Type B pancreatic cell (in vitro differentiated cells): ENCODE results near the gene NFKBIE. TPM values are rescaled to one million over a fixed set of nuclear protein-coding genes. Genes with fewer than 3 reads are reported as not detected.

ENCODE experiments used
- DNase-seq: peaks from one replicate; pipeline ENCODE4 v3.0.0; 2021; ENCODE audit warnings: mixed read lengths; ENCODE audit not compliant: unreplicated experiment; ENCODE audit errors: extremely low spot score
- H3K27ac Mint-ChIP-seq: 2 replicates; pipeline ENCODE4 v1.8.0; 2021; ENCODE audit warnings: mild to moderate bottlenecking, mixed read lengths
- H3K27me3 Mint-ChIP-seq: 2 replicates; pipeline ENCODE4 v1.8.0; 2021; ENCODE audit warnings: mixed read lengths
- H3K36me3 Mint-ChIP-seq: 2 replicates; pipeline ENCODE4 v1.8.0; 2021; ENCODE audit warnings: mixed read lengths
- H3K4me1 Mint-ChIP-seq: one replicate; pipeline ENCODE4 v1.8.0; 2021; ENCODE audit warnings: mixed read lengths; ENCODE audit not compliant: unreplicated experiment
- H3K4me3 Mint-ChIP-seq: 2 replicates; pipeline ENCODE4 v1.8.0; 2021; ENCODE audit warnings: mild to moderate bottlenecking, mixed read lengths
- H3K9me3 Mint-ChIP-seq: 2 replicates; pipeline ENCODE4 v1.8.0; 2021; ENCODE audit warnings: mixed read lengths
- total RNA-seq: library from RNA; stranded (reverse); gene quantifications from 2 replicates; pipeline ENCODE4 v1.2.1, GENCODE V29; 2021; ENCODE audit warnings: low replicate concordance
- TF ChIP-seq, protein P1 (sequence below): fragments of 200-600 bp; sonication (generic); conservative IDR thresholded peaks from 2 replicates; pipeline ENCODE4 v1.5.0; 2021; ENCODE audit warnings: antibody characterized with exemption, mild to moderate bottlenecking

NFKBIE gene
- total RNA-seq, 1 donor from 2014 or later = 9.2 TPM

GRCh38 chr6:44277763-44278162, 12.4 kb upstream of the NFKBIE start:
- no peak overlapping the region for H3K27ac Mint-ChIP-seq
- no peaks in the 10 kb centered on the region for H3K9me3 Mint-ChIP-seq
- no peak overlapping the region for H3K4me3 Mint-ChIP-seq
- peaks cover 64% of the 10 kb centered on the region for H3K27me3 Mint-ChIP-seq
- H3K4me1 Mint-ChIP-seq = no peaks in the 10 kb centered on the region
- DNase-seq = no peak
- no peaks in the 10 kb centered on the region for H3K36me3 Mint-ChIP-seq
- TF ChIP-seq, protein P1, sequence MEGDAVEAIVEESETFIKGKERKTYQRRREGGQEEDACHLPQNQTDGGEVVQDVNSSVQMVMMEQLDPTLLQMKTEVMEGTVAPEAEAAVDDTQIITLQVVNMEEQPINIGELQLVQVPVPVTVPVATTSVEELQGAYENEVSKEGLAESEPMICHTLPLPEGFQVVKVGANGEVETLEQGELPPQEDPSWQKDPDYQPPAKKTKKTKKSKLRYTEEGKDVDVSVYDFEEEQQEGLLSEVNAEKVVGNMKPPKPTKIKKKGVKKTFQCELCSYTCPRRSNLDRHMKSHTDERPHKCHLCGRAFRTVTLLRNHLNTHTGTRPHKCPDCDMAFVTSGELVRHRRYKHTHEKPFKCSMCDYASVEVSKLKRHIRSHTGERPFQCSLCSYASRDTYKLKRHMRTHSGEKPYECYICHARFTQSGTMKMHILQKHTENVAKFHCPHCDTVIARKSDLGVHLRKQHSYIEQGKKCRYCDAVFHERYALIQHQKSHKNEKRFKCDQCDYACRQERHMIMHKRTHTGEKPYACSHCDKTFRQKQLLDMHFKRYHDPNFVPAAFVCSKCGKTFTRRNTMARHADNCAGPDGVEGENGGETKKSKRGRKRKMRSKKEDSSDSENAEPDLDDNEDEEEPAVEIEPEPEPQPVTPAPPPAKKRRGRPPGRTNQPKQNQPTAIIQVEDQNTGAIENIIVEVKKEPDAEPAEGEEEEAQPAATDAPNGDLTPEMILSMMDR = no peak

DNA sequence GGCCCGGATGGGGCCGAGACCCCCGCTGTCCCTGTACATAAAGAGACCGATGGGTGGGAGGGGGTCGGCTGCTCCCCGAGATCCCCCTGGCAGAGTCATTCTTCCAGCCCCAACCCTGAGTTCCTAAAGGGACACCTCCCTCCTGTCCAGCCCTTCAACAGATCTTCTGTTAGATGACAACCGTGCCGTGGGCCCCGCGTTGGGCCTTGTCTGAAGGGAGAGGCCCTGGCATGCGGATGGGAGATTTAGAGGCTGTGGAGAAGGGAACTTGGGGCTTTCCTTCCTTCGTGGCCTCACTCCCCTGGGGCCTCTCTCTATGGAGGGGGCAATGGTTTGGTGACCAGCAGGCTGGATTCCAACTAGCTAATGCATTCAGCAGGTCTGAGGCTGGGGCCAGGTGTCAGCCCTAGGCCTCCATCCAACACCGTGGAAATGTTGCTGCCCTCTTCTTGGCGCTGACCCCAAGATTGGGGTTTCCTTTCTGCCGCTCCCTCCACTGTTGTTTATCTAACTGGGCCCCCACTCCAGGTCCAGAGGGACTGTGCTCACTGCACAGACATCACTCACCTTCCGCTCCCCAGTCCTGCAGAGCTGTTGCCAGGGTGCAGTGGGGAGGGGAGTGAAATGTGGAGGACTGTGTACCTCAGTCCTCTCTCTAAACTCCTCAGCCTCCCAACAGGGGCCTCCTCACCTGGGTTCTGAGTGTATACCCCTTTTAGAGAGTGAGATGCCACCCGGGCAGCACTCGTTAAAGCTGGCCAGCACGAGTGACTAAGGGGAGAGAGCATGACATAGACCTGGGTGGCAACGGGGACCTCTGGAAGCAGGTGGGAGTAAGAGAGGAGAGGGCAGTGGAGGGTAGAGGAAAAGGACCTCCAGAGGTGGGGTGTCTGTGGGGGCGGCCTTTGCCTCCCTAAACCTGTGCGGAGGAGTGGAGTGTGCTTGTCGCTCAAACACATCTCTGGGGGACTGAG, 11.6 kb upstream of the NFKBIE start:
- DNase-seq = no peak
- peaks cover 67% of the 10 kb centered on the region for H3K27me3 Mint-ChIP-seq
- no peaks in the 10 kb centered on the region for H3K4me1 Mint-ChIP-seq
- H3K36me3 Mint-ChIP-seq = no peaks in the 10 kb centered on the region
- H3K9me3 Mint-ChIP-seq = no peaks in the 10 kb centered on the region
- no peak overlapping the region for H3K4me3 Mint-ChIP-seq
- TF ChIP-seq, protein P1 = no peak
- no peak overlapping the region for H3K27ac Mint-ChIP-seq

DNA sequence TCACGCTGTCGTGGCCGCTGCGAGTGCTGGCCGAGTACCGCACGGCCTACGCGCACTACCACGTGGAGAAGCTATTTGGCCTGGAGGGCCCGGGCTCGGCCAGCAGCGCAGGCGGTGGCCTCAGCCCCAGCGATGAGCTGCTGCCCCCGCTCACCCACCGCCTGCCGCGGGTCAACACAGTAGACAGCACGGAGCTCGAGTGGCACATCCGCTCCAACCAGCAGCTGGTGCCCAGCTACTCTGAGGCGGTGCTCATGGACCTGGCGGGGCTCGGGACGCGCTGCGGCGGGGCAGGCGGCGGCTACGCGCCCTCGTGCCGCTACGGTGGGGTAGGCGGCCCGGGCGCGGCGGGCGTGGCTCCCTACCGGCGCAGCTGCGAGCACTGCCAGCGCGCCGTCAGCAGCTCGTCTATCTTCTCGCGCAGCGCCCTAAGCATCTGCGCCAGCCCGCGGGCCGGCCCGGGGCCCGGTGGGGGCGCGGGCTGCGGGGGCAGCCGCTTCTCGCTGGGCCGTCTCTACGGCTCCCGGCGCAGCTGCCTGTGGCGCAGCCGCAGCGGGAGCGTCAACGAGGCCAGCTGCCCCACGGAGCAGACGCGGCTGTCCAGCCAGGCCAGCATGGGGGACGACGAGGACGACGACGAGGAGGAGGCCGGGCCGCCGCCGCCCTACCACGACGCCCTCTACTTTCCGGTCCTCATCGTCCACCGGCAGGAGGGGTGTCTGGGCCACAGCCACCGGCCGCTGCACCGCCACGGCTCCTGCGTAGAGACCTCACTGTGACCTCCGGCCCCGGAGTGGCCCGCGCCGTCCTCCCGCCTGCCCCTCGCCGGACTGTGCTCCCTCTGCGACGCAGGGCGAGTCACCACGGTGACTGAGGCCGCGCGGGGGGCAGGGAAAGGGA, 10.6 kb upstream of the NFKBIE start:
- Mint-ChIP-seq H3K36me3 (no peaks in the 10 kb centered on the region), H3K9me3 (no peaks in the 10 kb centered on the region), H3K4me3 (no peak overlapping the region), H3K27me3 (peaks cover 72% of the 10 kb centered on the region), H3K27ac (no peak overlapping the region), H3K4me1 (no peaks in the 10 kb centered on the region)
- TF ChIP-seq, protein P1 = no peak
- no peak for DNase-seq

DNA sequence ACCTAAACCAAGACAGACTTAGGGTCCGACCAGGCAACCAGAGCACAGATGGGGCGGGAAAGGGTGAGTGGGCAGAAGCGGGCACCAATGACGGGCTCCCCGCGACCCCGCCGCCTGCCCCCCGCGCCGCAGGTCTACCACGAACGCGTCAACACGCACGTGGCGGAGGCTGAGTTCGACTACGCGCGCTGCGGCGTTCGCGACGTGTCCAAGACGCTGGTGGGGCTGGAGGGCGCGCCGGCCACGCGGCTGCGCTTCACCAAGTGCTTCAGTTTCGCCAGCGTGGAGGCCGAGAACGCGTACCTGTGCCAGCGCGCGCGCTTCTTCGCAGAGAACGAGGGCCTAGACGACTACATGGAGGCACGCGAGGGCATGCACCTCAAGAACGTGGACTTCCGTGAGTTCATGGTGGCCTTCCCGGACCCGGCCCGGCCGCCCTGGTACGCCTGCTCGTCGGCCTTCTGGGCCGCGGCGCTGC, 10.0 kb upstream of the NFKBIE start:
- TF ChIP-seq, protein P1 = no peak
- no peak overlapping the region for H3K4me3 Mint-ChIP-seq
- H3K9me3 Mint-ChIP-seq = no peaks in the 10 kb centered on the region
- DNase-seq = no peak
- H3K36me3 Mint-ChIP-seq = no peaks in the 10 kb centered on the region
- H3K27ac Mint-ChIP-seq = no peak overlapping the region
- no peaks in the 10 kb centered on the region for H3K4me1 Mint-ChIP-seq
- peaks cover 66% of the 10 kb centered on the region for H3K27me3 Mint-ChIP-seq

- no peak for DNase-seq
- no peaks in the 10 kb centered on the region for H3K36me3 Mint-ChIP-seq
- H3K9me3 Mint-ChIP-seq = no peaks in the 10 kb centered on the region
- H3K27ac Mint-ChIP-seq = no peak overlapping the region
- H3K4me1 Mint-ChIP-seq = no peaks in the 10 kb centered on the region
- H3K27me3 Mint-ChIP-seq = peaks cover 67% of the 10 kb centered on the region
- TF ChIP-seq, protein P1 = no peak
- H3K4me3 Mint-ChIP-seq = no peak overlapping the region
Measured at GRCh38 chr6:44273617-44274016, 8.3 kb upstream of the NFKBIE start.
